Hepatocyte (in vitro differentiated cells): ENCODE results near the gene UNC93B1. TPM values are rescaled to one million over a fixed set of nuclear protein-coding genes. Genes with fewer than 3 reads are reported as not detected.

Experiments
- DNase-seq: peaks from one replicate; pipeline ENCODE4 v3.0.0-alpha.2; 2016; ENCODE audit warnings: low spot score
- H2AFZ ChIP-seq: fragments of 200-600 bp; sonication (generic); 2 replicates; pipeline ENCODE4 v1.6.0; 2016; ENCODE audit warnings: antibody characterized with exemption, mild to moderate bottlenecking
- H3K27ac ChIP-seq: fragments of 200-600 bp; sonication (generic); 2 replicates; pipeline ENCODE4 v1.5.1; 2016; ENCODE audit warnings: mild to moderate bottlenecking
- H3K27me3 ChIP-seq: fragments of 200-600 bp; sonication (generic); 2 replicates; pipeline ENCODE4 v1.6.1; 2016
- H3K36me3 ChIP-seq: fragments of 200-600 bp; sonication (generic); replicated peaks from 2 replicates; pipeline ENCODE4 v1.5.1; 2016; ENCODE audit warnings: low read depth; ENCODE audit not compliant: insufficient read depth
- H3K4me1 ChIP-seq: fragments of 200-600 bp; sonication (generic); 2 replicates; pipeline ENCODE4 v1.5.1; 2016; ENCODE audit warnings: mild to moderate bottlenecking, moderate library complexity; ENCODE audit not compliant: insufficient read depth
- H3K4me2 ChIP-seq: fragments of 200-600 bp; sonication (generic); 2 replicates; pipeline ENCODE4 v1.6.0; 2016
- H3K4me3 ChIP-seq: fragments of 200-600 bp; sonication (generic); 2 replicates; pipeline ENCODE4 v1.5.1; 2016; ENCODE audit warnings: mild to moderate bottlenecking
- H3K79me2 ChIP-seq: fragments of 200-600 bp; sonication (generic); 2 replicates; pipeline ENCODE4 v1.6.0; 2017; ENCODE audit warnings: mild to moderate bottlenecking
- H3K9me2 ChIP-seq: fragments of 200-600 bp; sonication (generic); replicated peaks from 2 replicates; pipeline ENCODE4 v1.6.0; 2017; ENCODE audit warnings: mild to moderate bottlenecking; ENCODE audit not compliant: insufficient read depth
- H3K9me3 ChIP-seq: fragments of 200-600 bp; sonication (generic); 2 replicates; pipeline ENCODE4 v1.5.1; 2016; ENCODE audit warnings: low read depth, mild to moderate bottlenecking
- H4K20me1 ChIP-seq: fragments of 200-600 bp; sonication (generic); 2 replicates; pipeline ENCODE4 v1.6.0; 2016; ENCODE audit warnings: mild to moderate bottlenecking; ENCODE audit not compliant: insufficient read depth, poor library complexity, severe bottlenecking
- CTCF ChIP-seq: fragments of 200-600 bp; sonication (generic); IDR thresholded peaks from 2 replicates; pipeline ENCODE4 v1.5.1; 2016; ENCODE audit warnings: antibody characterized with exemption, mild to moderate bottlenecking; ENCODE audit not compliant: poor library complexity
- EZH2 ChIP-seq: fragments of 200-600 bp; sonication (generic); IDR thresholded peaks from 2 replicates; pipeline ENCODE4 v1.6.1; 2016; ENCODE audit warnings: antibody characterized with exemption, mild to moderate bottlenecking, borderline replicate concordance
- EZH2phosphoT487 ChIP-seq: fragments of 200-600 bp; sonication (generic); IDR thresholded peaks from one replicate; pipeline ENCODE4 v1.6.1; 2018; ENCODE audit warnings: antibody characterized with exemption, mild to moderate bottlenecking, low read depth, moderate library complexity; ENCODE audit not compliant: unreplicated experiment, severe bottlenecking
- WGBS: methylation state at CpG from one replicate; pipeline ENCODE4 v1.1.6; 2016; ENCODE audit warnings: low lambda C conversion rate; ENCODE audit errors: missing lambda C conversion rate; 5-methylcytosine and 5-hydroxymethylcytosine counted together
- polyA plus RNA-seq: library from polyadenylated mRNA; unstranded; fragments of >200 nt; fragmentation: Nextera tagmentation; extraction: Ambion mirVana; gene quantifications from 2 replicates; pipeline ENCODE4 v1.2.1, GENCODE V29; 2016
- total RNA-seq: library from RNA; depleted of rRNA; stranded (reverse); fragments of >200 nt; gene quantifications from 2 replicates; pipeline ENCODE4 v1.2.3, GENCODE V29; 2014

UNC93B1 gene
- total and polyA plus RNA-seq, 2 experiments from 2014 or later, result 23.5 to 38.0 TPM

- 98% methylated on average over 8 of the region's 29 CpGs for WGBS
- H3K36me3 ChIP-seq, result no peaks in the 10 kb centered on the region
- peaks cover 21% of the 10 kb centered on the region for H3K79me2 ChIP-seq
- no peak overlapping the region for H2AFZ ChIP-seq
- H3K4me1 ChIP-seq, result peaks cover 18% of the 10 kb centered on the region
- no peaks in the 10 kb centered on the region for H4K20me1 ChIP-seq
- no peaks in the 10 kb centered on the region for H3K9me3 ChIP-seq
- no peak for DNase-seq
- no peak overlapping the region for H3K4me2 ChIP-seq
- H3K27ac ChIP-seq, result no peak overlapping the region
- no peak for TF ChIP-seq EZH2phosphoT487
- no peak for TF ChIP-seq CTCF
- TF ChIP-seq EZH2, result no peak
- no peak overlapping the region for H3K4me3 ChIP-seq
- H3K27me3 ChIP-seq, result no peaks in the 10 kb centered on the region
- H3K9me2 ChIP-seq, result no peaks in the 10 kb centered on the region
Observed at GRCh38 chr11:68032997-68033707, 29.3 kb upstream of the UNC93B1 start.

GRCh38 chr11:68032003-68032402, 28.1 kb upstream of the UNC93B1 start:
- DNase-seq, result no peak
- Histone ChIP-seq H3K79me2 (peaks cover 19% of the 10 kb centered on the region), H3K4me1 (peaks cover 13% of the 10 kb centered on the region), H3K9me2 (no peaks in the 10 kb centered on the region), H4K20me1 (no peaks in the 10 kb centered on the region), H3K4me3 (no peak overlapping the region), H3K27ac (no peak overlapping the region), H3K9me3 (no peaks in the 10 kb centered on the region), H3K4me2 (peak overlapping the region; percentile 95), H2AFZ (no peak overlapping the region), H3K27me3 (no peaks in the 10 kb centered on the region), H3K36me3 (no peaks in the 10 kb centered on the region)
- TF ChIP-seq EZH2, result no peak
- TF ChIP-seq CTCF, result no peak
- no peak for TF ChIP-seq EZH2phosphoT487
- WGBS, result 86% methylated on average over 9 of the region's 9 CpGs

GRCh38 chr11:68031144-68031464, 27.2 kb upstream of the UNC93B1 start:
- peaks cover 13% of the 10 kb centered on the region for H3K4me1 ChIP-seq
- peak overlapping the region; percentile 48 for H3K4me3 ChIP-seq
- no peaks in the 10 kb centered on the region for H3K36me3 ChIP-seq
- peak overlapping the region; percentile 95 for H3K4me2 ChIP-seq
- H2AFZ ChIP-seq, result peak overlapping the region; percentile 87
- no peak for DNase-seq
- no peaks in the 10 kb centered on the region for H3K9me3 ChIP-seq
- WGBS, result 21% methylated on average over 10 of the region's 10 CpGs
- peaks cover 19% of the 10 kb centered on the region for H3K79me2 ChIP-seq
- no peaks in the 10 kb centered on the region for H3K27me3 ChIP-seq
- peak overlapping the region; percentile 65 for H3K27ac ChIP-seq
- no peaks in the 10 kb centered on the region for H4K20me1 ChIP-seq
- H3K9me2 ChIP-seq, result no peaks in the 10 kb centered on the region
- TF ChIP-seq EZH2phosphoT487 (no peak), EZH2 (no peak), CTCF (no peak)
